ACC112 (cell line): ENCODE results near the gene MSH2.

Source experiments
- H2AFZ ChIP-seq: fragments of 200-600 bp; sonication (generic); one replicate; pipeline ENCODE4 v1.6.0; 2017; ENCODE audit warnings: antibody characterized with exemption, low read length; ENCODE audit not compliant: unreplicated experiment
- H3K27ac ChIP-seq: fragments of 200-600 bp; sonication (generic); 2 replicates; pipeline ENCODE4 v1.5.1; 2014; ENCODE audit warnings: low read depth, mild to moderate bottlenecking, antibody characterized with exemption, low read length, moderate library complexity
- H3K27me3 ChIP-seq: fragments of 200-600 bp; sonication (generic); 2 replicates; pipeline ENCODE4 v1.6.1; 2014; ENCODE audit warnings: mild to moderate bottlenecking, antibody characterized with exemption, low read length, moderate library complexity, mixed read lengths; ENCODE audit not compliant: insufficient read depth
- H3K36me3 ChIP-seq: fragments of 200-600 bp; sonication (generic); 2 replicates; pipeline ENCODE4 v1.6.1; 2016; ENCODE audit warnings: mild to moderate bottlenecking, antibody characterized with exemption, low read length, moderate library complexity, mixed read lengths; ENCODE audit not compliant: insufficient read depth
- H3K4me1 ChIP-seq: fragments of 200-600 bp; sonication (generic); one replicate; pipeline ENCODE4 v1.6.1; 2016; ENCODE audit warnings: low read length, mixed read lengths; ENCODE audit not compliant: insufficient read depth, unreplicated experiment, control insufficient read depth
- H3K4me3 ChIP-seq: fragments of 200-600 bp; sonication (generic); 2 replicates; pipeline ENCODE4 v1.5.1; 2014; ENCODE audit warnings: mild to moderate bottlenecking, low read depth, low read length
- H3K79me2 ChIP-seq: fragments of 200-600 bp; sonication (generic); one replicate; pipeline ENCODE4 v1.6.0; 2016; ENCODE audit warnings: low read length; ENCODE audit not compliant: control insufficient read depth, unreplicated experiment, insufficient read depth

The MSH2 gene

DNA sequence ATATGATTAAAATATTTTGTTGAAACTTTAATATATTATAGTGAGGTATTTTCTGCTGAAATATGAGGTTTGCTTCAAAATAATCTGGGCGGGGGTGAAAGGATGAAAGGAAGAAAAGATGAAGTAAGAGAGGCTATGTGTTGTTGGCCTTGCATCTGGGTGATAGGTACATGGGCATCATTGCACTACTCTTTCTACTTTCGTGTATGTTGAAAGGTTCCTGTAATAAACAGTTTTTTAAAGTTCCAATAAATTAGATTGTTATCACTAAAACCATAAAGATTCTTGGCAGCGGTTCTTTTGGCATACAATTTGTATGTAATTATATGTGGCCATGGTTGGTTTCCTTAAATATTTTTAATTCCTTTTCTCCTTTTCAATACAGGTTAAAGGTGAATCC lies 23.6 kb upstream of the MSH2 start:
- Histone ChIP-seq H3K36me3 (no peaks in the 10 kb centered on the region), H3K79me2 (no peaks in the 10 kb centered on the region), H3K27me3 (no peaks in the 10 kb centered on the region; the same call in 1 of the 2 replicates), H3K4me3 (no peak overlapping the region), H3K4me1 (no peaks in the 10 kb centered on the region), H3K27ac (no peak overlapping the region), H2AFZ (no peak overlapping the region)

DNA sequence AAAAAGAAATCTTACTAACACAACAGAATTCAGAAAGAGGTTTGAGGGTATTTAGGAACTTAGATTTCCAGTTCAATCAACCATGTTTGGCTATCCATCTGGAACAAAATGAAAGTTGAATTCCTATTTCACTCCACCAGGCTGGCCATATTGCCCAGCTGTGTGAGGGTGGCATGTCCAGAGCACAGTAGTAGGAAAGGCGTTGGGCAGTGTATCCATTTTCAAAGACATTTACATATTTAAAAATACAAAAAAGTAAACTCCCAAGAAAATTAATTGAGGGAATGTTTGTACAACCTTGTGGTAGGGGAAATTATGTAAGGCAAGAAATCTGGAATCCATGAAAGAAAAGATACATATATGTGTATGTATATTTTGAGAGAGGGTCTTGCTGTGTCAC lies 21.5 kb upstream of the MSH2 start:
- H3K4me1 ChIP-seq: no peaks in the 10 kb centered on the region
- no peaks in the 10 kb centered on the region for H3K79me2 ChIP-seq
- H3K4me3 ChIP-seq: no peak overlapping the region
- H3K27me3 ChIP-seq: no peaks in the 10 kb centered on the region; the same call in 1 of the 2 replicates
- H3K27ac ChIP-seq: no peak overlapping the region
- no peak overlapping the region for H2AFZ ChIP-seq
- no peaks in the 10 kb centered on the region for H3K36me3 ChIP-seq

DNA sequence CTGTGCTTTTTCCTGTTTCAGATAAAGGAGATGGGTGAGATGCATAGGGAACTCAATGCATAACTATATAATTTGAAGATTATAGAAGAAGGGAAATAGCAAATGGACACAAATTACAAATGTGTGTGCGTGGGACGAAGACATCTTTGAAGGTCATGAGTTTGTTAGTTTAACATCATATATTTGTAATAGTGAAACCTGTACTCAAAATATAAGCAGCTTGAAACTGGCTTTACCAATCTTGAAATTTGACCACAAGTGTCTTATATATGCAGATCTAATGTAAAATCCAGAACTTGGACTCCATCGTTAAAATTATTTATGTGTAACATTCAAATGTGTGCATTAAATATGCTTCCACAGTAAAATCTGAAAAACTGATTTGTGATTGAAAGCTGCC lies 16.4 kb upstream of the MSH2 start:
- Histone ChIP-seq H3K27me3 (peaks cover 5% of the 10 kb centered on the region; the same call in 1 of the 2 replicates), H2AFZ (no peak overlapping the region), H3K4me3 (no peak overlapping the region), H3K36me3 (no peaks in the 10 kb centered on the region), H3K27ac (no peak overlapping the region), H3K4me1 (no peaks in the 10 kb centered on the region), H3K79me2 (no peaks in the 10 kb centered on the region)

DNA sequence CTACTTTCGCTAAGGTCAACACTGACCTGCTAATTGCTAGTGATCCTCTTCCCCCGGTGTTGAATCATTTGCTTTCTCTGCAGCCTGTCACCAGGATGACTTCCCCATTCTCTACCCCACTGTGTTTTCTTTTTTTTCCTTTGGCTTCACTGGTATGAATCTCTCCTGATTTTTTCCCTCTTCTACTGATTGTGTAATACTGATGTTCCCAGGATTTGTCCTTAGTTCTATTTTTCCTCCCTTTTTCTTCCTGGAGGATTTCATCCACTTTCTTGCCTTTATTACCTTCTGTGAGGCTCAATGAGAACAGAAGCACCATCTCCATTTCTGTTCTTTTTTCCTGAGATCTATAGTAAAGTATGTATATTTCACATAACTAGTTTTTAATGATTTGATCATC lies 14.1 kb upstream of the MSH2 start:
- Histone ChIP-seq H3K4me3 (no peak overlapping the region), H3K79me2 (no peaks in the 10 kb centered on the region), H3K36me3 (no peaks in the 10 kb centered on the region), H3K27me3 (peaks cover 5% of the 10 kb centered on the region; the same call in 1 of the 2 replicates), H3K27ac (no peak overlapping the region), H2AFZ (no peak overlapping the region), H3K4me1 (no peaks in the 10 kb centered on the region)

DNA sequence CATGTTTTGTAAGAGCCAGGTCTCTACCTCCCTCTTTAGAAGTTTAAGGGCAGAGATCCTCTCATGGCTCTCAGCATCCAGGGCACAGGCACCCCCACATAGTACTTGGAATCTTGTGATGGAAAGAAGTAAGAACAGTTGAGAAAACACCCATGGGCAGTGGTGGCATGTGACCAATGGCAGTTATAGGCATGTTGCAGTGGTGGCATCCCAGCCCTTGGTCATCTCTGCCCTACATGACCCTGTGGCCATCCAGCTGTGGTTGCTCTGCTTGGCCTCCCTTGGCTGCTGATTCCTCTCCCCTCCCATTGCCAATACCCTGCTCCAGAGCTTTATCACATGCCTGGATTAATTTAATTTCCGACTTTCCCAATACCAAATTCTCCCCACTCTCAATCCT lies 13.3 kb upstream of the MSH2 start:
- H3K4me1 ChIP-seq: no peaks in the 10 kb centered on the region
- no peak overlapping the region for H3K27ac ChIP-seq
- H3K4me3 ChIP-seq: no peak overlapping the region
- H2AFZ ChIP-seq: no peak overlapping the region
- H3K79me2 ChIP-seq: no peaks in the 10 kb centered on the region
- H3K36me3 ChIP-seq: no peaks in the 10 kb centered on the region
- peaks cover 5% of the 10 kb centered on the region; the same call in 1 of the 2 replicates for H3K27me3 ChIP-seq

DNA sequence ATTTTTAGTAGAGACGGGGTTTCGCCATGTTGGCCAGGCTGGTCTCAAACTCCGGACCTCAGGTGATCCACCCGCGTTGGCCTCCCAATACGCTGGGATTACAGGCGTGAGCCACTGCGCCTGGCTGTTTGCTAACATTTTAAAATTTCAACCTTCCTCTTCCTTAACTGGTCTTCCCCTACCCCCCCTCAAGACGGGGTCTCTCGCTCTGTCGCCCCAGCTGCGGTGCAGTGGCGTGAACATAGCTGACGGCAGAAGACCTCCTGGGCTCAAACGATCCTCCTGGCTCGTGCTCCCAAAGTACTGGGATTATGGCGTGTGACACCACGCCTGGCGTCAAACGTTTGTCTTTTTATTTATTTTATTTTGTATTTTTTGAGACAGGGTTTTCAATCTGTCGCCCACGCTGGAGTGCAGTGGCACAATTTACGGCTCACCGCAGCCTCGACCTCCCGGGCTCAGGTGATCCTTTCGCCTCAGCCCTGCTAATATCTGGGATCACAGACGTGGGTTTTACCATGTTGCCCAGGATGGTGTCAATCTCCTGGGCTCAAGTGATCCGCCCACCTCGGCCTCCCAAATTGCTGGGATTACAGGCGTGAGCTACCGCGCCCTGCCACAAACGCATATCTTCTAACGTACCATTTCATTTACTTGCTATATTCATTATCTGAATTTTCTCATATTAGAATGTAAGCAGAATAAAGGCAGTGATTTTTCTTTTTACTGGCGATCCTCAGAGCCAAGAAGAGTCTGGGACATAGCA lies 984 bp upstream of the MSH2 start:
- Histone ChIP-seq H2AFZ (peak overlapping the region; percentile 100), H3K36me3 (peaks cover 5% of the 10 kb centered on the region; the same call in 1 of the 2 replicates), H3K79me2 (peaks cover 34% of the 10 kb centered on the region), H3K27me3 (no peaks in the 10 kb centered on the region), H3K27ac (peak overlapping the region; percentile 25), H3K4me3 (peak overlapping the region; percentile 97), H3K4me1 (peaks cover 5% of the 10 kb centered on the region)

- Histone ChIP-seq H3K27me3 (no peaks in the 10 kb centered on the region), H3K27ac (peak overlapping the region; percentile 25), H3K4me3 (peak overlapping the region; percentile 97), H2AFZ (peak overlapping the region; percentile 100), H3K79me2 (peaks cover 38% of the 10 kb centered on the region), H3K36me3 (peaks cover 5% of the 10 kb centered on the region; the same call in 1 of the 2 replicates), H3K4me1 (peaks cover 5% of the 10 kb centered on the region)
These were observed 476 bp upstream of the MSH2 start for GRCh38 chr2:47402555-47402804.

- peaks cover 5% of the 10 kb centered on the region for H3K4me1 ChIP-seq
- peak overlapping the region; percentile 57; the same call in 1 of the 2 replicates for H3K27ac ChIP-seq
- H3K4me3 ChIP-seq: peak overlapping the region; percentile 97
- peaks cover 49% of the 10 kb centered on the region for H3K79me2 ChIP-seq
- no peaks in the 10 kb centered on the region for H3K27me3 ChIP-seq
- H3K36me3 ChIP-seq: peaks cover 7% of the 10 kb centered on the region; the same call in 1 of the 2 replicates
- peak overlapping the region; percentile 100 for H2AFZ ChIP-seq
These were observed 745 bp downstream of the MSH2 start for GRCh38 chr2:47403609-47404193.

GRCh38 chr2:47404356-47404755 lies 1.4 kb downstream of the MSH2 start:
- H3K79me2 ChIP-seq: peaks cover 51% of the 10 kb centered on the region

GRCh38 chr2:47405757-47406156 lies 2.8 kb downstream of the MSH2 start:
- Histone ChIP-seq H3K36me3 (peaks cover 9% of the 10 kb centered on the region; the same call in 1 of the 2 replicates), H3K4me3 (no peak overlapping the region), H2AFZ (no peak overlapping the region), H3K4me1 (peaks cover 5% of the 10 kb centered on the region), H3K27ac (no peak overlapping the region), H3K79me2 (peaks cover 51% of the 10 kb centered on the region), H3K27me3 (no peaks in the 10 kb centered on the region)

More at GRCh38 chr2:47404356-47404755, 1.4 kb downstream of the MSH2 start:
- H2AFZ ChIP-seq: no peak overlapping the region
- H3K27me3 ChIP-seq: no peaks in the 10 kb centered on the region
- no peak overlapping the region for H3K27ac ChIP-seq
- peak overlapping the region; percentile 97 for H3K4me3 ChIP-seq
- peaks cover 9% of the 10 kb centered on the region; the same call in 1 of the 2 replicates for H3K36me3 ChIP-seq
- peaks cover 5% of the 10 kb centered on the region for H3K4me1 ChIP-seq
